ENCODE measurements around the gene STX8.

The STX8 gene

GRCh38 chr17:9434642-9435057 is 141.0 kb downstream of the STX8 start:
- DNase-seq, result no peak

- no peak for DNase-seq
These were observed 142.6 kb downstream of the STX8 start for GRCh38 chr17:9432934-9433421.

- no peak for DNase-seq
These were observed 143.3 kb downstream of the STX8 start for GRCh38 chr17:9432134-9432885.

- no peak for DNase-seq
These were observed 144.0 kb downstream of the STX8 start for GRCh38 chr17:9431620-9432019.

GRCh38 chr17:9427465-9428315 is 147.9 kb downstream of the STX8 start:
- DNase-seq, result no peak

- DNase-seq, result no peak
These were observed 151.5 kb downstream of the STX8 start for GRCh38 chr17:9424071-9424640.

- DNase-seq, result no peak
These were observed 154.1 kb downstream of the STX8 start for GRCh38 chr17:9421525-9421924.

- no peak for DNase-seq
These were observed 155.6 kb downstream of the STX8 start for GRCh38 chr17:9419932-9420453.

GRCh38 chr17:9414471-9414870 is 161.1 kb downstream of the STX8 start:
- DNase-seq, result no peak

GRCh38 chr17:9410737-9411136 is 164.9 kb downstream of the STX8 start:
- DNase-seq, result no peak

GRCh38 chr17:9410301-9410700 is 165.3 kb downstream of the STX8 start:
- no peak for DNase-seq

- no peak for DNase-seq
These were observed 165.7 kb downstream of the STX8 start for GRCh38 chr17:9409878-9410277.

- no peak for DNase-seq
These were observed 166.5 kb downstream of the STX8 start for GRCh38 chr17:9408868-9409829.

GRCh38 chr17:9408381-9408780 is 167.2 kb downstream of the STX8 start:
- no peak for DNase-seq

GRCh38 chr17:9406046-9406606 is 169.5 kb downstream of the STX8 start:
- no peak for DNase-seq

- DNase-seq, result no peak
These were observed 172.4 kb downstream of the STX8 start for GRCh38 chr17:9403257-9403656.

- DNase-seq, result no peak
These were observed 172.9 kb downstream of the STX8 start for GRCh38 chr17:9402590-9403199.

- DNase-seq, result no peak
These were observed 174.2 kb downstream of the STX8 start for GRCh38 chr17:9401434-9401833.

- DNase-seq, result no peak
These were observed 186.5 kb downstream of the STX8 start for GRCh38 chr17:9389111-9389527.

- DNase-seq, result no peak
These were observed 189.2 kb downstream of the STX8 start for GRCh38 chr17:9386401-9386800.

GRCh38 chr17:9383826-9384225 is 191.8 kb downstream of the STX8 start:
- DNase-seq, result no peak

Data from cerebellar nuclear complex (tissue), 1 donor.